Stimulated activated CD8-positive, alpha-beta memory T cell treated with anti-CD3 and anti-CD28 coated beads, Interleukin-12 subunit alpha, Interleukin-12 subunit beta, amount 100 ng/mL, for 24 hours (primary cell): ENCODE measurements around the gene BMP8A.
"Not testable (repeated sequence)": the region's sequence is repeated elsewhere in the genome, so short reads cannot be mapped to it uniquely, and the experiment has no call there.

Source experiments
- DNase-seq: peaks from one replicate; pipeline ENCODE4 v3.0.0-alpha.2; 2020; ENCODE audit errors: extremely low read depth

BMP8A gene

DNA sequence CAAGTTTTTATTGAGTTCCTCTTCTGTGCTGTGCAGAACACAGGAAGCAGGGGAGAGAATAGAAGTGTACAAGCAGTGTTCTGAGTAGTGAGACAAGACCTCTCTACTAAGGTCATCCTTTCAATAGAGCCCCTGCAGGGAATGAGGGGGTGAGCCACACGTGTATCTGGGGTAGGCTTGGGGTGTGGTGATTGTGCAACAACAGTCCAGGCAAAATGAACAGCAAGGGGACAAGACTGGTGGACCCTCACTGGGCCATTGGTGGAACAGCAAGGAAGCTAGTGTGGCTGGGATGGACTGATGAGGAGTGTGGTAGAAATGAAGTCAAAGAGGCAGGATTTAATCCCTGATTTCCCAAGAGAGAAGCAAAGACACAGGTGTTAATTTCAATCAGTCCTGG is 8.2 kb upstream of the BMP8A start:
- no peak for DNase-seq

DNA sequence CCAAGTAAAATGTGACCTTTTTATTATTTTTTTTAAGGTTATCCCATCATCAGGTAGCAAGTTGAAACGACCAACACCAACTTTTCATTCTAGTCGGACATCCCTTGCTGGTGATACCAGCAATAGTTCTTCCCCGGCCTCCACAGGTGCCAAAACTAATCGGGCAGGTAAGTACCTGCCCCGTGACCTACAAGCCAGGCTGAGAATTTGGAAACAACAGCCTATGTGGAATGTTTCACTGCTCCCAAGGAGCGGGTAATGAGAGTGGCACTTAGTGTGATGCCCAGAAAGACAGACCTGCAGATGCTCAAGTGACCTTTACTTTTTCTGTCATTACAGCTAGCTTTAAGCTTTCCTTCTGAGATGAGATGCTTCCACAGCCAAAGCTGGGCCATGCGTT is 6.9 kb upstream of the BMP8A start:
- DNase-seq, result no peak

DNA sequence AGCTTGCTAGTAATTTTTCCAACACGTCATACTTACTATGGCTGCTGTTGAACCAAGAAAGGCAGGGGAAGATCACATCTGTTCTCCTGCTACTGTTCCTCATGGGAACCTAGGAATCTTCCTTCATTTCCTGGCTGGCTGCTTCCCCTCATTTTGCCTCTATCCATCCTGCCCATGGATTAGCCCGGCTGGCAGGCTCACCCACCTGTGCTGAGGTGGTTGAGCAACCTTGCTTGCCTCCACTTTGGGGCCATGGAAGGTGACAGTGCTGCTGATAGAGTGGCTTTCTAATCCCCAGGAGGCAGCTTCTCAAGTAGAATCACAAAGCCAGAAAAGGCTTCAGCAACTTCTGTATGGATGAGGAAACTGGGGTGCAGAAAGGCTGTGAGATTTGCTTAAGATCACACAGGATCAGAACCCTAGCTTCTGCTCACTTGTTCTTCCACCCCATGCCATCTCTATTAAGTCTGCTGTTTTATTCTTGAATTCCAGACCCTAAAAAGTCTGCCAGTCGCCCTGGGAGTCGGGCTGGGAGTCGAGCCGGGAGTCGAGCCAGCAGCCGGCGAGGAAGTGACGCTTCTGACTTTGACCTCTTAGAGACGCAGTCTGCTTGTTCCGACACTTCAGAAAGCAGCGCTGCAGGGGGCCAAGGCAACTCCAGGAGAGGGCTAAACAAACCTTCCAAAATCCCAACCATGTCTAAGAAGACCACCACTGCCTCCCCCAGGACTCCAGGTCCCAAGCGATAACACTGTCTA is 6.2 kb upstream of the BMP8A start:
- DNase-seq, result no peak

DNA sequence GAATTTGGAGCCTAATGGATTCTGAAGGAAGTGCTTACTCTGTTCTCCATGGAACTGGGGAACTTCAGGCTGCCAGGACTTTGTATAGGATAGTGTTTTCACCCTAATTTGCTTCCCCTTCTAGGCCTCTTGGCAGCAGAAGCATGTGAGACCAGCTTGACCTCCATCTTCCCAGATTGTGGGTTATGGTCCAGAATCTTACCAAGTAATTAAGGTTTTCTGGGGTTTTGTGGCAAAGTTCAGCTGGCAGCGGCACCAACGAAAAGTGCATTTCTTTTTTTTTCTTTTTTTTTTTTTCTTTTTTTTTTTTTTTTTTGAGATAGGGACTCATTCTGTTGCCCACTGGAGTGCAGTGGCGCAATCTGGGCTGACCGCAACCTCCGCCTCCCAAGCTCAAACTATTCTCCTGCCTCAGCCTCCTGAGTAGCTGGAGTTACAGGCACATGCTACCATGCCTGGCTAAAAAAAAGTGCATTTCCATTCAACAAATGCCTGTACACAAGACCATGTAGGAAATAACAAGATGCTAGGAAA is 3.4 kb upstream of the BMP8A start:
- no peak for DNase-seq

DNA sequence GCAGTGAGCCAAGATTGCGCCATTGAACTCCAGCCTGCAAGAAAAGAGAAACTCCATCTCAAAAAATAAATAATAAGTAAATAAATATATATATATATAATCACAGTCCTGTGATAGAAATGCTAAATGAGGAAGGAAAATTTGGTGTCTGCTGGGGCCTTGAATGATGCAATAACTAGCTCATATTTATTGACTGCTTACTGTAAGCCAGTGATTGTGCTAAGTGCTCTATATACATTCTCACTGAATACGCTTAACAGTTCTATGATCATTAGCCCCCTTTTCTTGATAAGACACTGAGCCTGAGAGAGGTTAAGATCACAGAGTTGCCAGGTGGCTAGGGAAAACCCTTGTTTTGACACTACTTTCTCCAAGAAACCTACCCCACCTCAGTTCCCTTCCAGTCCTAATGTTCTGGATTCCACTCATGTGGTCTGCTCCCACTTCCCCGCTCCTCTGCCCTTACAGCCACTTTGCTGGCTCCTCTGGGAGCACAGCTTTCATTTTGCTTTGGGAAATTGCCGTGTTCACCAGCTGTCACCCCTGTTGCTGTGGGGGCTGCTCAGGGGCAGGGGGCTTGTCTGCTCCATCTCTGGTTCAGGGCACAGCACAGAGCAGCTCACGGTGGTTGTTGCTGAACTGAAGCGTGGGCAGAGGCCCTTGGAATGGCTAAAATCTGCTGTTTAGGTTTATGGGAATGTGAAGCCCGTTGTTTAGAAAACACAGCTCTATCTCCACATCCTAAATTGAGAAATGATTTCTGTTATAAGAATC is 2.5 kb upstream of the BMP8A start:
- no peak for DNase-seq

DNA sequence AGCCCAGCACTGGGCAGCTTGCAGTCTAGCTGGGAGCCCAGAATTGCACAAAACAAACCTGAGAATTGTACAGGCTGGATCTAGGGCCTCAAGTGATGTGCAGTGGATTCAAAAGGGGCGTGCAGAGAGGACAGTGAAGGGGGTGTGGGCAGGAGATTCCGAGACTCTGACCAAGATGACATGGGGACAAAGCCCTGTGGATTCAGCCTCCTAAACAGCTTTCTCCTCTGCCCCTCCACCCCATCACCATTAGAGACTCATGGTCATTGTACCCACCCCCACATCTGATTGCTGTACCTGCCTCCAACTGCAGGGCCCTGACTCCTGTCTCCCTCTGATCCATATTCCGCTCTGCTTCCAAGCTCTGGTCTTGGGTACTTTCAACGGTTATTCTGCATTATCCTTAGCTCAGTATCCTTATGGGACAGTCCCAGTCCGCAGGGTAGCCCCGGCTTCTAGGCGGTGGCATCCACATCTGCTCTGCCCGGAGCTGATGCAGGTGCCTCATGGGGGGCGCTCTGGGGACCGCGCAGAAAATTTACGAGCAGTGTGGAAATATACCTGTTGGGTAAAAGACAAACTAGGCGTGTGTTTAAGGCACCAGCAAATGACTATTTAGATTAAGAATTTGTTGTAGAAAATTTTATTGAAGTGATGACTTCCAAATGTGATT is 1.7 kb upstream of the BMP8A start:
- no peak for DNase-seq

DNA sequence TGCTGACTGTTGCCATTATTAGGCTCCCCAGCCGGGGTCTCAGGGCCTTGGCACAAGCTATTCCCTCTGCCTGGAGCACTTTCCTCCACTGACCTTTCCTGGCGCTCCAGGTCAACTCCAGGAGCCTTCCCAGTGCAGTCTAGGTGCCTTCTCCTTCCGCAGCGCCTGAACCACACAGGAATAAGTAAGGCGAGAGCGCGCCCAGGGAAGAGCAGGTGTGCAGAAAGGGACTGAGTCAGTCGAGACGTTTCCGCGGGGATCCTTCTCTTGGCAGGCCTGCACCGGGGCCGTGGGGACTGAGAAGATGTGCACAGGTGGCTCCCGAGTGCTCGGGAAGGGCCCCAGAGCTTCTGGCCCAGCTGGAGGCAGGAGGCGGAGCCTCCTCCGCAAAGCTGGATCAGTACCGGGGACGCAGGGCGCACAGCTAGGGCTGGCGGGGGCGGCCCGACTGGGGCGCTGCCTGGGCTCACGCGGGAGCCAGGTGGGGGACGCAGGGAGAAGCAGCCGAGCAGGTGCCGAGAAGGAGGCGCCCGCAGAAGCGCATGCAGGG is 765 bp upstream of the BMP8A start:
- no peak for DNase-seq

DNA sequence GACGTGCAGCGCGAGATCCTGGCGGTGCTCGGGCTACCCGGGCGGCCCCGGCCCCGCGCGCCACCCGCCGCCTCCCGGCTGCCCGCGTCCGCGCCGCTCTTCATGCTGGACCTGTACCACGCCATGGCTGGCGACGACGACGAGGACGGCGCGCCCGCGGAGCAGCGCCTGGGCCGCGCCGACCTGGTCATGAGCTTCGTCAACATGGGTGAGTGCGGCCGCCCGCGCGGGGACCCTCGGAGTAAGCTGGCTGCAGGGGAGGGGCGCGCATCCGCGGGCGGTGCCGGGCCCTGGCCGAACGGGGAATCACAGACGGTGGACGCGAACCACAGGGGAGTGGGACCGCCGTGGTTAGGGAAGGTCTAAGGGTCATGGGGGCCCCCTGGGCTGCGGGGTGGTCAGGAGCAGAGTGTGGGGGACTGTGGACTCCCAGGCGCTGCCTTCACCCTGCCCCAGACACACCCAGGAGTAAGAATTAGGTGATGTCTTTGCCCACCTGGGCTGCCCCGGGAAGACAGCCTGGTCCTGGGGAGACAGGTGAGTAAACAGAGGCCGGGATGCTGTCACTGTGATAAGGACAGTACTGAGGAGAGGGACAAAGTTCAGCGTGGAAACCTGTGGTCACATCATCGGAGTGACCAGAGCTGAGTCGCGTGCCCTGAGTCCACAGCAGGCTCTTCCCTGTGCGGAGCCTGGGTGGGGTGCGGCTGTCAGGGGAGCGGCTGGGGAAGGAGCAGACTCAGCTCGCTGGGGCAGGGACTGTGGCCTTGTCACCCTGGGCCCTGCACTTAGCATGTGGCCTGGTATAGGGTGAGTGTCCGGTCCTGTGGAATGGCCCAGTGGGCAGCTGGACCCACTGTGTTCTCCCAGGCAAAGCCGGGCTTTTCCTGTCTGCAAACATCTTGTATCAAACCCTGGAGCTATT is 944 bp downstream of the BMP8A start:
- not testable (repeated sequence) for DNase-seq

DNA sequence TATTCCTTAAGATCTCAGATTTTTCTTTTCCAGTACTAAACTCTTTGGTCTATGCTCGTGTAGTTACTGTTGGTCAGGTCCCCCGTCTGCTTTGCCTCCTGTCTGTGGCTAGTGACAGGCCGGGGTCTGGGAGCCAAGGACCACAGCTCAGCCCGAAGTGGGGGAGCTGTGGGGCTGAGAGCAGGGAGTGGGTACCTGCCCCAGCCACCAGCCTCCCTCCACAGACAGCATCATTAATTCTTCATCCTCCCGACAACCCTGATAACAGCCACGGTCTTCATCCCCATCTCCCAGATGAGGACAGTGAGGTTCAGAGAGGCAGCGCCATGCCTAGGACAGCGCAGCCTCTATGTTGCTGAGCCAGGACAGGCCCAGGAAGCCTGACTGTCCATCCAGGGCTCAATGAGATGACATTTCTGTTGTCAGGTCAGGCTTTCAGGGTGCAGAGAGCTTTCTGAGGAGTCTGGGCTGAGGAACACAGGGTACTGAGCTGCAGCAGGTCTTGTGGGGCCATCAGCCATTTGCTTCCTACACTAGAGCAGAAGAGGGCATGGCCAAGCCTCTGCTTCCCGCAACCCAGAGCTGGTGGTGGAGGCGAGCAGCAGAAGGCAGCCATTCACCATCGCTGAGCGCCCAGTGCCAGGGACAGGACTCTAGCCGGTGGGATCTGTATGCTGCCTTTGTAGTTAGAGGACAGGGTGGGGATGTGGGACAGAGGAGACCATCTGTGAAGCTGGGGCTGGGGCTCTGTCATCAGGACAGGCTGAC is 1.8 kb downstream of the BMP8A start:
- DNase-seq, result not testable (repeated sequence)

DNA sequence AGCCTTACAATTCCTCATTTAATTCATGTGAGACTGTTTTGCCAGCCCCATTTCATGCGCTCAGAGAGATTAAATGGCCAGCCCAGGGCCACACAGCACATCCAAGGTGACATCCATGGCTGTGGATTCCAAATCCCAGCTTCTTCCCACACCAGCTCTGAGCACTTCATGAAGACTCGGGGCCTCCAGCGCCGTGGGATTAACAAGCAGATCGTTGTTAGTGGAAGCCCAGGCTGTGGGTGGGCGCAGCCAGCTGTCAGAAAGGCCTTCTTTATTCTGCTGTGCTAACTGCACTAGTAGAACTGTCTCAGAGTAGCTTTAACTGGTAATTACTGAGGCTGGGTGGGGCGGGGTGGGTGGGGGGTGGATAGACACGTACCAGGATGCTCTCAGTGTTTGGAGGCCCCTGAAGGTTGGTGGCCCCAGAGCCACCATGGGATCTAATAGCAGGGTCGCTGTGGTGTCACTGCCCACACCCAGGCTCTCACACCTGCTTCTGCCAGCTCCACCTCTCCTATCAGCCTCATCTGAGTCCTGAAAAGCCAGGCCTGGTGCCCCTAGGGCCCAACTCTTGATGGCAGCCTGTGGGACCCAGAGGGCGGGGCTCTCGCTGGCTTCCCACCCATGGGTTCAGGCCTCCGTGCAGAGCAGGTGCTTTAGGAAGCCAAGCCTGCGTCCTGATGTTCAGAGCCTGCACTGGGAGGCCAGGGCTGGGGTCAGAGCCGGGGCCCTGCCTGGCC is 3.4 kb downstream of the BMP8A start:
- DNase-seq, result no peak

DNA sequence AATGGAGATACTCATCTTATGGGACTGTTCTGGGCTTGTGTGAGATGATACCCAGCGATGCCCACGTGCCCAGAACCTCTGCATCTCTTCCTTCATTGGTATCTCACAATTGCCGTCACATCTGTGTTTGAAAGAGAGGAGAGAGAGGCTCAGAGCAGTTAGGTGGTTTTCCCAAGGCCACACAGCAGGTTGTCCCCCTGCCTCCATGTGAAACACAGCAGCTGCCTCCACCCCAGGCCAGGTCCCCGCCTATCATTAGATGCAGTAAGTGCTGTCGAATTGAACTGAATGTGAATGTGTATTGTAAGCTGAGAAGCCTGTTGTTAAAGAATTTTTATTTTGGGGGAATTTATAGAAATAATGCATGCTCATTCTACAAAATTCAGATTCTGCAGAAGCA is 5.1 kb downstream of the BMP8A start:
- not testable (repeated sequence) for DNase-seq

DNA sequence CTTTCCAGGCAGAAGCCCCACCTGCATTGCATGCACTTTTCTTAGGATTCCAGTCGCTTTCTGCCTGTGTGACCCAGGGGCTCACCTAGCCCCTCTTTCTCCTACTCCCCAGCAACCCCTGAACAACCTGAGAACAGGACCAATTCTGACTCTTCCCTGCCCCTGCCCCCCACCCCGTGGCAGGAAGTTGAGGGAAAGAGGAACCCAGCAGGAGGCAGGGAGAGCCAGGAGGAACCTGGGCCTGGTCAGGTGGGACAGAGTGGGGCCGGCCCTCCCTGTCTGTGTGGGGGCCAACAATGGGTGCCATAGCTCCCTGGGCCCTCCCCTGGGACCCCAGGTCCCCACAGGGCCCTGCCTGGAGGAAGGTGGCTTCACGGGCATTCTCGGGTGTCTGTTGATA is 6.1 kb downstream of the BMP8A start:
- no peak for DNase-seq

DNA sequence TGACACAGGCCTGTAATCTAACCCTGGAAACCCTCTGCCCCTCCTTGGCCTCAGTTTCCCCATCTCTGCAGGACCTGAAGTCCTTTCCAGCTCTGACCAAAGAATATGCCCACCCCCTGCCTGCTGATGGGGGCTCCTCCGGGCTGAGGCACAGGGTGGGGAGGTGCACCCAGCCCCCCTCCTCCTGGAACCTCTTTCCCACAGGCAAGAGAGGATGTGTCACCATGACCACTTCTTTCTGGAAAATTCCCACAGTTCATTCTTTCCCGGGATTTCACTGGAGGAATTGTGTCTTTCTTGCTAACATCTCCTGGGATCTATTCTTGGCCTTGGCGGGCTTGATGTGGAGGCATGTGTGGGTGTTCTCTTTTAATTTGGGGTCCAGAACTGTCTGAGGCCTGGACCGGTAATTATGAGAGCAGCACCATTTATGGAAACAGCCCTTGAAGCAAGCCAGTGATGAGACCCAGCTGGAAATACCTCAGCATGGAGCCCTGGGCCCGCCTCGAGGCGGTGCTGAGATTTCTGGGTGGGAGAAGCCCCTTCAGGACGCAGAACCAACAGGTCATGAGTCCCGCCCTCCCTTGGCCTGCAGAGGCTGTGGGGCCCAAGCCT is 6.8 kb downstream of the BMP8A start:
- not testable (repeated sequence) for DNase-seq

DNA sequence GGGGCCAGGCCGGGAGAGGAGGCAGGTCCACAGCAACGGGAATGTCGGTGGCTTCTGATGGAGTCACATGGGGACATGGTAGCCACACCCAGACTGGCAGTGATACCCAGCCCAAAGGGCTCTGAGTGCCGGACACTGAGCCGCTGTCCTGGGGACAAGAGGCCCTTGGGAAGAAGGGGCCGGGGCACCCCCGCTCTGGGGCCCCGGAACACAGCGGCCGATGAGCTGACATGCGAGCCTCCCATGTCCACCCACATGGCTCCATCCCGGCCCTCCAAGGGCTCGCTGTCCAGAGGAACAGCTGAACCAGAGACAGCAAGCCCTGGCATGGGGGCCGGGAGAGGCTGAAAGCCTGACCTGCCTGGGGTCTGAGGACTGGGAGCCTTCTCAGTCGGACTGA is 7.4 kb downstream of the BMP8A start:
- DNase-seq, result not testable (repeated sequence)

DNA sequence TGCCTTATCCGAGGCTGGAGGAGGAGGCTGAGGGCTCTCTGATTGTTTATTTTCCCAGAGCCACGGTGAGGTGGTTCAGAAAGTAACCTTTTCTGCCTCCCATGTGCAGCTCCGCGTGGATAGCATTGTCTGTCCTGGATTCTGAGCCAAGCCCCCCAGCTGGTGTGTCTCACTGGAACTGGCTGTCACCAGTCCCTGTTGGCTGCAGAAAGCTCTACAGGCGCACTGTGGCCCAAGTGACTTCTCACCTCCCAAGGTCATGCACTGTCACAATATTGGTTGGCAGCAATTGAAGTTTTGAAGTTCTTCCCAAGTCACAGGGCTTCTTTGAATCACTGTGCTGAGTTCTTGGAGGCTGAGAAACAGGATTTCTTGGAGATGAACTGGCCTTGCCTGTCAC is 8.2 kb downstream of the BMP8A start:
- no peak for DNase-seq

DNA sequence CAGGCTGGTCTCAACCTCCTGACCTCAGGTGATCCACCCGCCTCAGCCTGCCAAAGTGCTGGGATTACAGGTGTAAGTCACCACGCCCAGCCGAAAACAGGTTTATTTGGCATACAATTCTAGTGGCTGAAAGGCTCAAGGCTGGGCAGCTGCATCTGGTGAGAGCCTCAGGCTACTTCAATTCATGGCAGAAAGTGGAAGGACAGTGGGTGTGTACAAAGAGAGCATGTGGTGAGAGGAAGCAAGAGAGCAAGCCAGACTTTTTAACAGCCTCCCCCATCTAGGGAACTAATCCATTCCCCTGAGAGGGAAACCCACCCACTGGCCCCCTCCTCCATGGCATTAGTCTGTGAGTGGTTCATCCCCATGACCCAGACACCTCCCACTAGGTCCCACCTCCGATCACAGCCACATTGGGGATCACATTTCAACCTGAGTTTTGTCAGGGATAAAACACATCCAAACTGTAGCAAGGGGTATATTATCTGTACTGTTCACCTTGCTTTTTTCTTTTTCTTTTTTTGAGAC is 9.5 kb downstream of the BMP8A start:
- DNase-seq, result no peak

DNA sequence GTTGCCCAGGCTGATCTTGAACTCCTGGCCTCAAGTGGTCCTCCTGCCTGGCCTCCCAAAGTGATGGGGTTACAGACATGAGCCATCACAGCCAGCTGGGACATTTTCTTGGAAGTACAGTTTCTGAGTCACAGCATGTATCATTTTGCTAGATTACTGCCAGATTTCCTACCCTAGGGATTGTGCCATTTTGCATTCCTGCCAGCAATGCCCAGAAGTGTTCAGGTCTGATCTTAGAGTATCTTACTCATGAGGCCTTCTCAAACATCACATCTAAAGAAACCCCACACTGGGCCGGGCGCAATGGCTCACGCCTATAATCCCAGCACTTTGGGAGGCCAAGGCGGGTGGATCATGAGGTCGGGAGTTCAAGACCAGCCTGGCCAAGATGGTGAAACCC is 10.2 kb downstream of the BMP8A start:
- DNase-seq, result no peak

DNA sequence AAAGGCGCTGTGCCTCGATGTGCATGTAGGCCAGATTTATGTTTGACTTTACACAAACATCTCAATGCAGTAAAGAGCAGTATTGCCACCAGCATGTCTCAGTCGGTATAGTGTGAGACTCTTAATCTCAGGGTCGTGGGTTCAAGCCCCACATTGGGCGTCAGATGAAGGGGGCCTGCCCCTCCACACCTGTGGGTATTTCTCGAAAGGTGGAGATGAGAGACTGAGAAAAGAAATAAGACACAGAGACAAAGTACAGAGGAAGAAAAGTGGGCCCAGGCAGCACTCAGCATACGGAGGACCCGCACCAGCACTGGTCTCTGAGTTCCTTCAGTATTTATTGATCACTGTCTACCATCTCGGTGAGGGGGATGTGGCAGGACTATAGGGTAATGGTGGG is 13.0 kb downstream of the BMP8A start:
- not testable (repeated sequence) for DNase-seq

DNA sequence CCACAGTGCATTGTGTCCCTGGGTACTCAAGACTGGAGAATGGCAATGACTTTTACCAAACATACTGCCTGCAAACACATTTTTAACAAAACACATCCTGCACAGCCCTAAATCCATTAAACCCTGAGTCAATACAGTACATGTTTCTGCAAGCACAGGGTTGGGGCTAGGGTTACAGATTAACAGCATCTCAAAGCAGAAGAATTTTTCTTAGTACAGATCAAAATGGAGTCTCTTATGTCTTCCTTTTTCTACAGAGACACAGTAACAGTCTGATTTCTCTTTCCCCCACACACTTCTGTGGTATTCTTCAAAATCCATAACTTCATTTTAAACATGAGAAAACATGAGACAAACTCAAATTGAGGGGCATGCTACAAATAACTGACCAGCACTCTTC is 13.9 kb downstream of the BMP8A start:
- no peak for DNase-seq
